ENCODE results near the gene GDF11.

DNA sequence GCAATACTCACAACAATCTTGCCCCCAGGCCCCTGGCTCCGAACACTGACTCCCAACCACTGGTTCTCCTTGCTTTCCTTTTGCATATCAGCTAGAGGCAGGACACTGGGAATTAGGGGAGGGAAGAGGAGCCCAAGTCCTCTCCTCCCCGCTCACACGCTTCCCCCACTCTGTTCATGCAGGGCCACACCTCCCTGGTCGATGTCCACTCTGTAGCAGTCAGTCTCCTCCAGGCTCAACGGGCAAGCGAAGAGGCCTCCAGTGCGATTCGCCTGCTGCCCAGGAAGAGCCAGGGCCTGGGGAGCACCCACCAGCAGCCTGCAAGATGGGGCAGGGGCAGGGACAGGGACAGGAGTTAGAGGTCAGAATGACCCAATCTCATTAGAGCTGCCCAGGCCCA, 40.1 kb upstream of the GDF11 start:
- TF ChIP-seq CTCF (IDR thresholded peaks at IDR 0.05; ENCODE audit: low read length) (no peak), EZH2 (IDR thresholded peaks at IDR 0.05; ENCODE audit: borderline replicate concordance, low read length) (no peak)
